ENCODE results near the gene MAPK1IP1L. TPM values are rescaled to one million over a fixed set of nuclear protein-coding genes. Genes with fewer than 3 reads are reported as not detected.

The MAPK1IP1L gene
- total RNA-seq, 2 experiments from 2014 or later, result 24.6 to 94.8 TPM

- TF ChIP-seq CTCF (conservative IDR thresholded peaks at IDR 0.05; ENCODE audit: low read length) (no peak), EZH2phosphoT487 (IDR thresholded peaks at IDR 0.05; ENCODE audit: borderline replicate concordance, low read depth, low read length) (no peak)
- no peaks in the 10 kb centered on the region for H3K36me3 ChIP-seq (ENCODE audit: insufficient read depth, low read length)
- CTCF ChIA-PET (ENCODE audit: unreplicated experiment), result interaction anchor here (0.7 kb wide), 1 partner anchor 8 kb away, joined by 5 read pairs; no protein-coding TSS in a partner anchor
- no peak overlapping the region for H3K4me2 ChIP-seq (ENCODE audit: low read length)
- no peaks in the 10 kb centered on the region for H3K9me2 ChIP-seq (ENCODE audit: insufficient read depth, low read length)
- H2AFZ ChIP-seq (ENCODE audit: low read length), result no peak overlapping the region
- intact Hi-C loops (cut with micrococcal nuclease; ENCODE audit: unreplicated experiment), result no loop called here
- H4K20me1 ChIP-seq (ENCODE audit: insufficient read depth, low read length), result no peaks in the 10 kb centered on the region
- H3K27ac ChIP-seq (ENCODE audit: low read depth, low read length, poor library complexity, severe bottlenecking), result no peak overlapping the region
- POLR2A ChIA-PET, result interaction anchor here (0.6 kb wide), 1 partner anchor 46 kb away, joined by 3 read pairs; no protein-coding TSS in a partner anchor
- BruUV-seq (replicated peaks), result no TSS peak
- H3K9me3 ChIP-seq (ENCODE audit: low read length), result no peaks in the 10 kb centered on the region
- H3K4me1 ChIP-seq (ENCODE audit: insufficient read depth, low read length, poor library complexity, severe bottlenecking), result peaks cover 12% of the 10 kb centered on the region
- H3K79me2 ChIP-seq (ENCODE audit: insufficient read depth, low read depth, low read length), result no peaks in the 10 kb centered on the region
- no peak overlapping the region for H3K4me3 ChIP-seq (ENCODE audit: low read depth, low read length, poor library complexity, severe bottlenecking)
- DNase-seq (ENCODE audit: low spot score), result no peak
Measured at GRCh38 chr14:55111122-55111708, 59.8 kb downstream of the MAPK1IP1L start.

GRCh38 chr14:55114720-55115119 lies 63.3 kb downstream of the MAPK1IP1L start:
- Histone ChIP-seq H3K4me1 (ENCODE audit: insufficient read depth, low read length, poor library complexity, severe bottlenecking) (peaks cover 12% of the 10 kb centered on the region), H3K36me3 (ENCODE audit: insufficient read depth, low read length) (no peaks in the 10 kb centered on the region), H3K9me3 (ENCODE audit: low read length) (no peaks in the 10 kb centered on the region), H3K4me3 (ENCODE audit: low read depth, low read length, poor library complexity, severe bottlenecking) (no peak overlapping the region), H3K9me2 (ENCODE audit: insufficient read depth, low read length) (no peaks in the 10 kb centered on the region), H3K27ac (ENCODE audit: low read depth, low read length, poor library complexity, severe bottlenecking) (no peak overlapping the region), H3K4me2 (ENCODE audit: low read length) (no peak overlapping the region), H4K20me1 (ENCODE audit: insufficient read depth, low read length) (no peaks in the 10 kb centered on the region), H2AFZ (ENCODE audit: low read length) (no peak overlapping the region), H3K79me2 (ENCODE audit: insufficient read depth, low read depth, low read length) (no peaks in the 10 kb centered on the region)
- TF ChIP-seq CTCF (conservative IDR thresholded peaks at IDR 0.05; ENCODE audit: low read length), result no peak
- no peak for TF ChIP-seq EZH2phosphoT487 (IDR thresholded peaks at IDR 0.05; ENCODE audit: borderline replicate concordance, low read depth, low read length)
- POLR2A ChIA-PET, result interaction anchor here (0.5 to 1.7 kb wide), 4 partner anchors 11 to 43 kb away, joined by 3 to 5 read pairs (median 3); no protein-coding TSS in a partner anchor
- CTCF ChIA-PET (ENCODE audit: unreplicated experiment), result interaction anchor here (0.7 kb wide), 1 partner anchor 22 kb away, joined by 3 read pairs; no protein-coding TSS in a partner anchor
- DNase-seq (ENCODE audit: low spot score), result no peak
- intact Hi-C loops (cut with micrococcal nuclease; ENCODE audit: unreplicated experiment), result no loop called here
- no TSS peak for BruUV-seq (replicated peaks)

GRCh38 chr14:55115460-55115859 lies 64.0 kb downstream of the MAPK1IP1L start:
- H3K4me2 ChIP-seq (ENCODE audit: low read length), result no peak overlapping the region
- no peak for TF ChIP-seq EZH2phosphoT487 (IDR thresholded peaks at IDR 0.05; ENCODE audit: borderline replicate concordance, low read depth, low read length)
- TF ChIP-seq CTCF (conservative IDR thresholded peaks at IDR 0.05; ENCODE audit: low read length), result no peak
- no peaks in the 10 kb centered on the region for H3K36me3 ChIP-seq (ENCODE audit: insufficient read depth, low read length)
- no peak for DNase-seq (ENCODE audit: low spot score)
- no peak overlapping the region for H3K4me3 ChIP-seq (ENCODE audit: low read depth, low read length, poor library complexity, severe bottlenecking)
- H3K9me2 ChIP-seq (ENCODE audit: insufficient read depth, low read length), result no peaks in the 10 kb centered on the region
- BruUV-seq (replicated peaks), result no TSS peak
- H3K79me2 ChIP-seq (ENCODE audit: insufficient read depth, low read depth, low read length), result no peaks in the 10 kb centered on the region
- H3K4me1 ChIP-seq (ENCODE audit: insufficient read depth, low read length, poor library complexity, severe bottlenecking), result peaks cover 12% of the 10 kb centered on the region
- no peaks in the 10 kb centered on the region for H4K20me1 ChIP-seq (ENCODE audit: insufficient read depth, low read length)
- no peak overlapping the region for H3K27ac ChIP-seq (ENCODE audit: low read depth, low read length, poor library complexity, severe bottlenecking)
- CTCF ChIA-PET (ENCODE audit: unreplicated experiment), result no interaction called here
- POLR2A ChIA-PET, result no interaction called here
- H2AFZ ChIP-seq (ENCODE audit: low read length), result no peak overlapping the region
- H3K9me3 ChIP-seq (ENCODE audit: low read length), result no peaks in the 10 kb centered on the region
- intact Hi-C loops (cut with micrococcal nuclease; ENCODE audit: unreplicated experiment), result no loop called here
